OCI-LY7 (cell line): Measurements from ENCODE around the gene GNB5. TPM values are rescaled to one million over a fixed set of nuclear protein-coding genes. Genes with fewer than 3 reads are reported as not detected.

Source experiments
- BruUV-seq: library from RNA; stranded (reverse); fragments of 400-500 nt; replicated peaks from 2 replicates; lab custom pipeline; 2021; lab: Mats Ljungman, UMichigan
- CTCF ChIA-PET: fragments of 300-600 bp; sonication (Branson Sonifier 250); formaldehyde crosslinking; loops from one replicate; lab custom pipeline; 2022; ENCODE audit warnings: antibody characterized with exemption; ENCODE audit not compliant: unreplicated experiment; lab: Charles Lee
- POLR2A ChIA-PET: fragments of 300-600 bp; sonication (Branson Sonifier 250); formaldehyde crosslinking; loops from one replicate; lab custom pipeline; 2022; ENCODE audit warnings: antibody characterized with exemption; lab: Charles Lee
- DNase-seq: peaks from one replicate; pipeline ENCODE4 v3.0.0-alpha.2; 2015; ENCODE audit warnings: low spot score
- H2AFZ ChIP-seq: fragments of 200-600 bp; sonication (generic), shearing (Covaris generic); 2 replicates; pipeline ENCODE4 v1.6.1; 2014; ENCODE audit warnings: mild to moderate bottlenecking, antibody characterized with exemption, low read length, moderate library complexity
- H3K27ac ChIP-seq: fragments of 200-600 bp; sonication (generic); 2 replicates; pipeline ENCODE4 v1.5.1; 2014; ENCODE audit warnings: mixed run types, low read depth, mild to moderate bottlenecking, moderate library complexity, low read length, inconsistent platforms; ENCODE audit not compliant: poor library complexity, severe bottlenecking
- H3K36me3 ChIP-seq: fragments of 200-600 bp; sonication (generic); 2 replicates; pipeline ENCODE4 v1.6.1; 2014; ENCODE audit warnings: mild to moderate bottlenecking, antibody characterized with exemption, low read length, moderate library complexity, mixed read lengths; ENCODE audit not compliant: insufficient read depth
- H3K4me1 ChIP-seq: fragments of 200-600 bp; sonication (generic); 2 replicates; pipeline ENCODE4 v1.5.1; 2014; ENCODE audit warnings: mild to moderate bottlenecking, low read length; ENCODE audit not compliant: insufficient read depth, poor library complexity, severe bottlenecking
- H3K4me2 ChIP-seq: fragments of 200-600 bp; sonication (generic); 2 replicates; pipeline ENCODE4 v1.6.1; 2014; ENCODE audit warnings: mild to moderate bottlenecking, low read length
- H3K4me3 ChIP-seq: fragments of 200-600 bp; sonication (generic); 2 replicates; pipeline ENCODE4 v1.5.1; 2014; ENCODE audit warnings: mild to moderate bottlenecking, low read depth, low read length; ENCODE audit not compliant: poor library complexity, severe bottlenecking
- H3K79me2 ChIP-seq: fragments of 200-600 bp; sonication (generic); 2 replicates; pipeline ENCODE4 v1.6.1; 2016; ENCODE audit warnings: low read depth, mild to moderate bottlenecking, low read length, moderate library complexity, mixed read lengths; ENCODE audit not compliant: insufficient read depth
- H3K9me2 ChIP-seq: fragments of 200-600 bp; sonication (generic); 2 replicates; pipeline ENCODE4 v1.6.1; 2016; ENCODE audit warnings: mild to moderate bottlenecking, low read length, mixed read lengths; ENCODE audit not compliant: insufficient read depth
- H3K9me3 ChIP-seq: fragments of 200-600 bp; sonication (generic); 2 replicates; pipeline ENCODE4 v1.6.1; 2014; ENCODE audit warnings: mild to moderate bottlenecking, mixed run types, low read length, mixed read lengths
- H4K20me1 ChIP-seq: fragments of 200-600 bp; sonication (generic); 2 replicates; pipeline ENCODE4 v1.6.1; 2014; ENCODE audit warnings: mild to moderate bottlenecking, antibody characterized with exemption, low read length, moderate library complexity, mixed read lengths; ENCODE audit not compliant: insufficient read depth
- EZH2phosphoT487 ChIP-seq: fragments of 200-600 bp; sonication (generic); IDR thresholded peaks from 2 replicates; pipeline ENCODE4 v1.6.1; 2018; ENCODE audit warnings: low read depth, borderline replicate concordance, mild to moderate bottlenecking, mixed run types, antibody characterized with exemption, low read length, moderate library complexity, mixed read lengths
- intact Hi-C: fragments of 100-400 bp; cut with micrococcal nuclease; formaldehyde crosslinking; loops from one replicate; pipeline ENCODE4 v1.10.0; 2022; ENCODE audit not compliant: unreplicated experiment
- total RNA-seq, 2 experiments: library from RNA; depleted of rRNA in 1 of 2; stranded (reverse); fragments of >200 nt in 1 of 2; shearing (Covaris generic) in 1 of 2; gene quantifications; 2 replicates each; pipeline ENCODE4 v1.2.3, GENCODE V29; 2014 to 2022
- TF ChIP-seq, protein P1 (sequence below): fragments of 200-600 bp; sonication (generic); conservative IDR thresholded peaks from 2 replicates; pipeline ENCODE4 v1.5.1; 2014; ENCODE audit warnings: mild to moderate bottlenecking, antibody characterized with exemption, low read length, moderate library complexity, mixed read lengths

Gene GNB5
- total RNA-seq, 2 experiments from 2014 or later: 49.0 to 53.9 TPM

DNA sequence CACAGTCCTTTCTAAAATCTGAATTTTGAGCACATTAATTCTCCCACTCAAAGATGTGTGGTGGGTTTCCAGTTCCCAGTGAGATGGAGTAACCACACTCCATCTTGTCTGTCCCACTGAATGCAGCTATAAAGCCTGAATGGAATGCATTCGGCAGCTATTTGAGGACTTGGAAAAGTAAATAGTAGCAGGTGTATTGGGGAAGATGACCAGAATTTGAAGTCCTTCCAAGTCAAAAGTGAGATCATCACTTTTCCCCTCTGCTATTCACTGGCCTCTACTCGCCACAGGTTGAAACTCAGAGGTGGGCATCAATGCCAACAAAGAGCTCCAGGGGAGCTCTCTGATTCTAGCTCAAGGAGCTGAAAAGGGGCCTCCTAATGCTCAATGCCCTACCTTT, 8.1 kb upstream of the GNB5 start:
- Histone ChIP-seq H4K20me1 (no peaks in the 10 kb centered on the region), H3K27ac (no peak overlapping the region), H2AFZ (no peak overlapping the region), H3K9me2 (no peaks in the 10 kb centered on the region), H3K4me1 (no peaks in the 10 kb centered on the region), H3K9me3 (no peaks in the 10 kb centered on the region), H3K4me3 (no peak overlapping the region), H3K79me2 (no peaks in the 10 kb centered on the region), H3K36me3 (no peaks in the 10 kb centered on the region), H3K4me2 (no peak overlapping the region)
- ChIA-PET POLR2A (interaction anchor here (1.1 to 1.3 kb wide), 2 partner anchors 18 to 25 kb away, joined by 3 read pairs; no protein-coding TSS in a partner anchor), CTCF (no interaction called here)
- intact Hi-C loops: no loop called here
- no peak for DNase-seq
- TF ChIP-seq EZH2phosphoT487: no peak
- TF ChIP-seq, protein P1, sequence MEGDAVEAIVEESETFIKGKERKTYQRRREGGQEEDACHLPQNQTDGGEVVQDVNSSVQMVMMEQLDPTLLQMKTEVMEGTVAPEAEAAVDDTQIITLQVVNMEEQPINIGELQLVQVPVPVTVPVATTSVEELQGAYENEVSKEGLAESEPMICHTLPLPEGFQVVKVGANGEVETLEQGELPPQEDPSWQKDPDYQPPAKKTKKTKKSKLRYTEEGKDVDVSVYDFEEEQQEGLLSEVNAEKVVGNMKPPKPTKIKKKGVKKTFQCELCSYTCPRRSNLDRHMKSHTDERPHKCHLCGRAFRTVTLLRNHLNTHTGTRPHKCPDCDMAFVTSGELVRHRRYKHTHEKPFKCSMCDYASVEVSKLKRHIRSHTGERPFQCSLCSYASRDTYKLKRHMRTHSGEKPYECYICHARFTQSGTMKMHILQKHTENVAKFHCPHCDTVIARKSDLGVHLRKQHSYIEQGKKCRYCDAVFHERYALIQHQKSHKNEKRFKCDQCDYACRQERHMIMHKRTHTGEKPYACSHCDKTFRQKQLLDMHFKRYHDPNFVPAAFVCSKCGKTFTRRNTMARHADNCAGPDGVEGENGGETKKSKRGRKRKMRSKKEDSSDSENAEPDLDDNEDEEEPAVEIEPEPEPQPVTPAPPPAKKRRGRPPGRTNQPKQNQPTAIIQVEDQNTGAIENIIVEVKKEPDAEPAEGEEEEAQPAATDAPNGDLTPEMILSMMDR: no peak
- no TSS peak for BruUV-seq

DNA sequence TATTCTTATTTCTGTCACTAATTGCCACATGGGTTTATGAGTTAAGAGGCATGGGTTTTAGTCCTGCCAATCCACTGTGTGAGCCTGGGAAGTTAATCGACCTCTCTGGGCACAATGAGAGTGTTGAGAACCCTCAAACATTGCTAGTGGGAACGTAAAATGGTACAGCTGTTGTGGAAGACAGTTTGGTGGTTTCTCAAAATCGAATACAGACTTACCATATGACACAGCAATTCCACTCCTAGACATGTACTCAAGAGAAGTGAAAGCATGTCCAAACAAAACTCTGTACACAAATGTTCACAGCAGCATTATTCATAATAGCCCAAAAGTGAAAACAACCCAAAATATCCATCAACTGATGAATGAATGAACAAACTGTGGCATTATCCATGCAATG, 5.7 kb upstream of the GNB5 start:
- TF ChIP-seq, protein P1: no peak
- TF ChIP-seq EZH2phosphoT487: no peak
- Histone ChIP-seq H3K4me3 (no peak overlapping the region), H2AFZ (no peak overlapping the region), H3K79me2 (no peaks in the 10 kb centered on the region), H4K20me1 (no peaks in the 10 kb centered on the region), H3K9me2 (no peaks in the 10 kb centered on the region), H3K4me1 (no peaks in the 10 kb centered on the region), H3K36me3 (no peaks in the 10 kb centered on the region), H3K4me2 (no peak overlapping the region), H3K9me3 (no peaks in the 10 kb centered on the region), H3K27ac (no peak overlapping the region)
- BruUV-seq: no TSS peak
- DNase-seq: no peak
- ChIA-PET CTCF (no interaction called here), POLR2A (no interaction called here)
- intact Hi-C loops: no loop called here

DNA sequence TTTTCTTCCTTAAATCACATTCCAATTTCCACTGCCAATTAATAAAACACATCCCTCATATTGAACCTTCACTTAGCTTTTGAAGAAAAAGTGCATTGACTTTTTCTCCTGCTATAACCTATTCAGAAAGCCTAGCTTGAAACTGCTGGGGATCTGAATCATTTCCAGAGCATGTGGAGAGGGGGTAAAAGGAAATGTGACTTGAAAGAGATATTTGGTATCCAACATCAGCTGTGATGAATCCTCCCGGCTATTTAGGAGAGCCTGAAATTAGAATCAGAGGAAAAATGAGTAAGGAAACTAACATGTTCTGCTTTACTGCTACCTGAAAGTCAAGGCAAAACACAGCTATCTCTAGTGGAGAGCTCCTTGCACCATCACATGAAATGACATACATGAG, 2.6 kb upstream of the GNB5 start:
- BruUV-seq: no TSS peak
- H3K4me3 ChIP-seq: no peak overlapping the region
- no peak for DNase-seq
- TF ChIP-seq EZH2phosphoT487: no peak
- TF ChIP-seq, protein P1: no peak
- no peaks in the 10 kb centered on the region for H3K9me2 ChIP-seq
- CTCF ChIA-PET: no interaction called here
- POLR2A ChIA-PET: interaction anchor here (0.7 to 1.7 kb wide), 3 partner anchors 9 to 23 kb away, joined by 3 to 6 read pairs (median 3); no protein-coding TSS in a partner anchor
- no peak overlapping the region for H3K27ac ChIP-seq
- H4K20me1 ChIP-seq: no peaks in the 10 kb centered on the region
- intact Hi-C loops: no loop called here
- H3K36me3 ChIP-seq: no peaks in the 10 kb centered on the region
- no peaks in the 10 kb centered on the region for H3K9me3 ChIP-seq
- H3K4me2 ChIP-seq: no peak overlapping the region
- no peaks in the 10 kb centered on the region for H3K4me1 ChIP-seq
- no peak overlapping the region for H2AFZ ChIP-seq
- H3K79me2 ChIP-seq: no peaks in the 10 kb centered on the region
